ENCODE results near the gene AP4M1.

The AP4M1 gene

DNA sequence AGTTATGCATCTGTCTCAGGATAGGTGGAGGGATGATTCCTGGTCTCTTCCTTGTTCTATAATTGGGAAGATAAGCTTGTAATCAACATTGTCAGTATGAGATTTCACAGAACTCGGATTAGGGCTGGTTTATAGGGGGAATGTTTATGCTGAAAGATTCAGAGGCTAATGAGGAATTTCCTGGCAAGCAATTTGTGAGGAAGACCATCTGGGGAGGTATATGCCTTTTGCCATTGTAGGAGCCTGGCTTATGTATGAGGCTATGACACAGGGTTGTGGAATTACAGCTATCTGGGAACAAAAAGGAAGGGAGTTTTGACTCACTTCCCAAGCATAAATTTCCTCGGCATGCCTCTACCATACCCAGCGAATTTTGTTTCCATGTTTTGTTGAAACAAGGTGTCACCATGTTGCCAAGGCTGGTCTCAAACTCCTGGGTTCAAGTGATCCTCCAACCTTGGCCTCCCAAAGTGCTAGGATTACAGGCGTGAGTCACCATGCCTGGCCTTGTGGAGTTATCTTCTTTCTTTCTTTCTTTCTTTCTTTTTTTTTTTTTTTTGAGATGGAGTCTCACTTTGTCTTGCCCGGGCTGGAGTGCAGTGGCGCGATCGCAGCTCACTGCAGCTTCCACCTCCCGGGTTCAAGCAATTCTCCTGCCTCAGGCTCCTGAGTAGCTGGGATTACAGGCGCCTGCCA, 14.2 kb upstream of the AP4M1 start:
- DNase-seq (ENCODE audit: low read depth in 3 of 3): no peak

DNA sequence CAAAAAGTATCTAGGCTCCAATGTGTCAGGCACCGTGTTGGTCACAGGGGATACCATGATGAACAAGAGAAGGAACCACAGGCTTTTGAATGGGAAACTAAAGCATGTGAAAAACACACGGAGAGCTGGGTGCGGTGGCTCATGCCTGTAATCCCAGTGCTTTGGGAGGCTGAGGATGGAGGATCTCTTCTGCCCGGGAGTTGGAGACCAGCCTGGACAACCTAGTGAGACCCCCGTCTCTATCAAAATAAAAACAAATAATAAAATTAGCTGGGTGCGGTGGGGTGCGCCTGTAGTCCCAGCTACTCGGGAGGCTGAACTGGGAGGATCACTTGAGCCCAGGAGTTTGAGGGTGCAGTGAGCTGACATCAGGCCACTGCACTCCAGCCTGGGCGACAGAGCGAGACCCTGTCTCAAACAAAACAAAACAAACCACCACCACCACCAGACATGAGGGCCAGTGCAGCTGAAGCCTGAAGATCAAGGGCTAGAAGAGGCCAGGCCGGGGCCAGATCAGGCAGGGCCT, 13.3 kb upstream of the AP4M1 start:
- no peak for DNase-seq (ENCODE audit: low read depth in 3 of 3)

DNA sequence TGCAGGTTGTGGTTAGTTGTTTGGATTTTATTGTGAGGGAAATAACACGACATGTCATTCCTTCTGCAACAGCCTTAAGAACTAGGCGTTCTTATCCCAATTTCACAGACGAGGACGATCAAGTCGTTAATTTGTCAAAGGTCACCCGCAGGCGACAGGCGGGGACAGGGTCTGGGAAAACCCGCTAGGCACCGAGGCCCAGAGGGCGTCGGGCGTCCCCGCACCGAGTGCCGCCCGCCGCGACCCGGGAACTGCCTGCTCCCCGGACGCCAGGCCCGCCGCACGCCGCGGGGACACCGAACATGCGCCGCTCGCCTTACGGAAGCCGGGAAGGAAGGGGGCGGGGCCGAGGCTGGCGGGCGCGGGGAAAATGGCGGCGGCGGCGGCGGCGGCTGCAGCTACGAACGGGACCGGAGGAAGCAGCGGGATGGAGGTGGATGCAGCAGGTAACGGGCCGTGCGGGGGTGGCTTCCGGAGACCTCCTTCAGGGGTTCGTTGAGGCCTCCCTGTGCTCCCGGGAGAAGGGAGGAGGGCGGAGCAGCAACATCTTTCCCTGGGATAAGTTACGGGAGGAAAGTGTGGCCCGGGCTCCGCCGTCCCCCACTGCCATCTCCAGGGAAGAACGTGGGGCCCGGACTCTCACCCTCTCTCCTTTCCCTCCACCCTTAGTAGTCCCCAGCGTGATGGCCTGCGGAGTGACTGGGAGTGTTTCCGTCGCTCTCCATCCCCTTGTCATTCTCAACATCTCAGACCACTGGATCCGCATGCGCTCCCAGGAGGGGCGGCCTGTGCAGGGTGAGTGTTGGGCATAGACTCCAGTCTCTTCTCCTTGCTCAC, 12.6 kb upstream of the AP4M1 start, which contains the start of gene COPS6:
TSS of gene COPS6 (plus strand) at position 349 of the 837 bp plus-strand sequence. CDS start at position 371, 22 bp downstream.
- peak; percentile 78 to 87 (median 82) for DNase-seq (ENCODE audit: low read depth in 3 of 3)

DNA sequence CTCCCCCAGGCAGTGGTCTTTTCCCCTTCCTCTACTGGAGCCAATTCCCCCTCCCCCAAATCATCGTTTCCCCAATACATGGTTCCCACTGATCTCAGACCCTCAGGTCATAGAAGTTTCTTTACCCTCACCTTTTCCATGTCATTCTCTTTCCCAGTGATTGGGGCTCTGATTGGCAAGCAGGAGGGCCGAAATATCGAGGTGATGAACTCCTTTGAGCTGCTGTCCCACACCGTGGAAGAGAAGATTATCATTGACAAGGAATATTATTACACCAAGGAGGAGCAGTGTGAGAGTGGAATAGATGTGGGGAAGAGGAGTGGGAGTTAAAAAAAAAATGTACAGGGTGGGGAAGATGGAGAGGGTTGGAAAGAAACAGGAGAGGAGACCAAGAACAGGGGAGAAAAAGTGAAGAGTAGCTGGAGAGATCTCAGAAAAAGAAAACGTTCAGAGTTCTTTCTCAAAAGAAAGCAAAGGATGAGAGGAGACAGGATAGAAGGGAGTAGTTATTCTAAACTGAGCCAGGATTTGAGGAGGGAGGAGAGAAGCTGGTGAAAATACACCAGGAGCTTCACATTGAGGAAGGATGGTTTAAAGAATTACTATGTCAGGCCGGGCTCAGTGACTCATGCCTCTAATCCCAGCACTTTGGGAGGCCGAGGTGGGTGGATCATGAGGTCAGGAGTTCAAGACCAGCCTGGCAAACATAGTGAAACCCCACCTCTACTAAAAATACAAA, 11.8 kb upstream of the AP4M1 start:
- DNase-seq (ENCODE audit: low read depth in 3 of 3): no peak

DNA sequence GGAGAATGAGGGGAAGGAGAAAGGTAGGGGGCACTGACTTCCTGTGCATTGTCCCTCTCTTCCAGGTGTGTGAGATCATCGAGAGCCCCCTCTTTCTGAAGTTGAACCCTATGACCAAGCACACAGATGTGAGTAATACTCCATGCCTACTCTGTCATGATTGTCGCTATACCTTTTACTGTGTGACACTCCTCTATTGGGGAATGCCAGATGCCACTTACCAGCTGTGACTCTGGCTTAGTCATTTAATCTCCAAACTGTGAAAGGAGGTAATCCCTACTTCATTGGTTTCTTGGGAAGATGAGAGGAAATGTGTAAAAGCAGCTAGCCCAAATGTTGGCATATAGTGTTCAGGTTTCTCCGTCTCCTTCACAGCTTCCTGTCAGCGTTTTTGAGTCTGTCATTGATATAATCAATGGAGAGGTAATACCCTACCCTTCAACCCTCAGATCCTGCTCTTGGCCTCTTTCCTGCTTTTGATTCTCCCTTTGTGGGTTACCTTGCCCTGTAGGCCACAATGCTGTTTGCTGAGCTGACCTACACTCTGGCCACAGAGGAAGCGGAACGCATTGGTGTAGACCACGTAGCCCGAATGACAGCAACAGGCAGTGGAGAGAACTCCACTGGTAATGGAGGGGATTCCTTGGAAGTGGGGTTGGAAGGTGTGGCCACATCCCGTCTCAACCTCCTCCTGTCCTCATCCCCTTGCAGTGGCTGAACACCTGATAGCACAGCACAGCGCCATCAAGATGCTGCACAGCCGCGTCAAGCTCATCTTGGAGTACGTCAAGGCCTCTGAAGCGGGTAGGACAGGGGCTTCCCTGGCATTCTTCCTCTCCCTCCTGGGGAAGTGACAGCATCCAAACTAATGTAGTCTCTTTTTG, 10.7 kb upstream of the AP4M1 start:
- DNase-seq (ENCODE audit: low read depth in 3 of 3): no peak

DNA sequence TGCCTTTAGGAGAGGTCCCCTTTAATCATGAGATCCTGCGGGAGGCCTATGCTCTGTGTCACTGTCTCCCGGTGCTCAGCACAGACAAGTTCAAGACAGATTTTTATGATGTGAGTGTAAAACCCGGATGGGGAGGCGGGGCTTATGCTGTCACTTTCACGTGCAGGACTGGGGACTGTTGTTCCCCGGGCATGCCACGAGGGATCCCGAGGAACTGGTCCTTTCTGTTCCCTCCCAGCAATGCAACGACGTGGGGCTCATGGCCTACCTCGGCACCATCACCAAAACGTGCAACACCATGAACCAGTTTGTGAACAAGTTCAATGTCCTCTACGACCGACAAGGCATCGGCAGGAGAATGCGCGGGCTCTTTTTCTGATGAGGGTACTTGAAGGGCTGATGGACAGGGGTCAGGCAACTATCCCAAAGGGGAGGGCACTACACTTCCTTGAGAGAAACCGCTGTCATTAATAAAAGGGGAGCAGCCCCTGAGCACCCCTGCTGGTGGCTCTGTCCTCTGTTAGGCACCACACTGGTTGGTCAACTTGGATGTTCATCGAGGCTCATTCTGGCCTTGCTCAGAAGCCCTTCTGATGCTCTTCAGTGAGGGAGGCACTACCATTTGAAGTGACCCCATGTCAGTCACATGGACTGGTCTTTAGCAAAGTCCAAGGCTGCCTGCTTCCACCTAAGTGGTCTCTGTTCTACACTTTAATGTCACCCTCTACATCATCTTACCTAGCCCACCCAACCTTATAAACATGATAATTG, 9.8 kb upstream of the AP4M1 start:
- no peak for DNase-seq (ENCODE audit: low read depth in 3 of 3)

DNA sequence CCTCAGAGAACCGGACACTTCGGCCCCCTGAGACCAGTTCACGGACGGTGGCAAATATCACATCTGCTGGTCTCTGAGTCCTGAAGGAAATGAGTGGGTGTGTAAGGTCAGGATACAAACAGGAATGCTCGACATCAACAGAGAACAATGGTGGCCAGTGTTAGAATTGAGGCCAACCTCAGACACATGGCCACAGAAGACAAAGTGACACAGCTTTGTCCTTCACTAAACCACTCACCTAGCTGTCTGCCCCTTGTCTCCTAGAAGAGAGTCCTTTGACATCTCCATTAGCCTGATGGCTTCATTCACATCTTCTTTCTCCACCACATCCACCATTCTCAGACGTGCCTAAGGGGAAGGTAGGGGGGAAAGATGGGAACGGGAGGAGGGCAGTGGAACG, 8.4 kb upstream of the AP4M1 start:
- DNase-seq (ENCODE audit: low read depth in 3 of 3): no peak

DNA sequence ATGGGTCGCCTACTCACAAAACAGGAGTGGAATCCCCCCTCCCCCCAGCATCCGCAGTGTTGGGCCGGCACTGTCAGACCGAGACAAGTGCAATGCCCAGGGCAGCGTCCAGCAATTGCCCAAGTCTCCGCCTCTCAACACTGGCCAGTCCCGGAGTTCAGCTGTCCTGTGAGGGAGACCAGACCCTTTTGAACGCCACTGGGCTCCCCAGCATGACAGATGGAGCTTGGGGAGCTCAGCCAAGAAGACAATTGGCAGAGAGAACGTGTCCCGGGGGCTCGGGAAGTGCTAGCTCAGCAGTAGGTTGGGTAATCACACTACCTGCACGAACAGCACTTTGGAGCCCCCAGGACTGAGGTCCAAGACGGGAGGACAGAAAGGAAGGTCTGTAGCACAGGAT, 7.9 kb upstream of the AP4M1 start:
- no peak for DNase-seq (ENCODE audit: low read depth in 3 of 3)

DNA sequence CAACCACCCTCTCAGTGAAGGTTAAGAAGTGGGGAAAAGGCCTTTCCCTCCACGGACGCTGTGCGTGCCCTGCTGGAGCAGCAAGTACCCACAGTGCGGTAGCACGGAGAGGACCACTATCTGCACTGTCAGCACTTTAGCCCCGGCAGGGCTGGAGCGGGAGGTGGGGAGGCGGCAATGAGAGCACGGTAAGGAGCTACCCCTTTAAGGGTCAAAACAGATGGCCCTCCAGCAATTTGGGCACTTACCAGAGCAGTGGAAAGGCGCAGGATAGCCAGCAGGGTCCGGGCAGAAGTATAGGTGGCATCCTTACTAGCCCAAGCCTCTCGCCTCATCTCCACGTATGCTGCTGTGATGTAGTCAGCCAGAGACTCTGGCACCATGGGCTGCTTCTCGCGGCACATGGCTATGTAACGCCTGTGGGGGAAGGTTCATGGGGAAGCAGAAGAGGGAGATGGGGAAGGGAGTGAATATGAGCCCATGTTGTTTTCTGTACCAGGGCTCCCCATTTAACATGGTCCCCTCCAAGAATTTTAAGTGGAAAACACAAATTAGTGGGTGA, 7.4 kb upstream of the AP4M1 start:
- DNase-seq (ENCODE audit: low read depth in 3 of 3): no peak

DNA sequence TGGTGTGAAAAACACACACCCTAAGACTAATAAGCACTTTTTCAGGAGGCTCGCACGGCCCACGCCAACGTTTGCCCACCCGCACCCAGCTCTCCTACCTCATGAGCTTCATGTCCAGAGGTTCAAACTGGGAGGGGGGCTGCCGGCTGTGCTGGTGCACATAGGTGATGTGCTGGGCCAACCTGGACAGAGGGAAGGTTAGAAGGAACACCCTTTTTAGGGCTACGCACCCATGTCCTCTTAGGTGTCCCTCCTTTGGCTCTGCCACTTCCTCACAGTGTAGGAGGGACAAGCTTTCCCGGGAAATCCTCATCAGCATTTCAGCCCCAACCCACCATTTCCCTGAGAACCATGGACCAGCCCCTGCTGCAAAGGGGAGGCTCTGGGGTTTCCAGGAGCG, 6.2 kb upstream of the AP4M1 start:
- DNase-seq (ENCODE audit: low read depth in 3 of 3): no peak

DNA sequence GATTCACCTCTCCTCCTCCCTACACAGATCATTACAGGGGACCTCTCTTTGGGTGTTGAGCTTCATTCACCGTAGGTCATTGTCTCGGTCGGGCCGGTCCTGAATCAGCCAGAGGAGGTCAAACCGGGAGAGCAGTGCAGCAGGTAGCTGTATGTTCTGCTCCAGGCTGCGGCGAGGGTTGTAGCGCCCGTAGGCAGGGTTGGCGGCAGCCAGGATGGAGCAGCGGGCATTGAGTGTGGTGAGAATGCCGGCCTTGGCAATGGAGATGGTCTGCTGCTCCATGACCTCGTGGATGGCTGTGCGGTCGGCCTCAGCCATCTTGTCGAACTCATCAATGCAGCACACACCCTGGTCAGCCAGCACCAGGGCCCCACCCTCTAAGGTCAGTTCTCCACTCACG, 5.7 kb upstream of the AP4M1 start:
- DNase-seq (ENCODE audit: low read depth in 3 of 3): no peak

DNA sequence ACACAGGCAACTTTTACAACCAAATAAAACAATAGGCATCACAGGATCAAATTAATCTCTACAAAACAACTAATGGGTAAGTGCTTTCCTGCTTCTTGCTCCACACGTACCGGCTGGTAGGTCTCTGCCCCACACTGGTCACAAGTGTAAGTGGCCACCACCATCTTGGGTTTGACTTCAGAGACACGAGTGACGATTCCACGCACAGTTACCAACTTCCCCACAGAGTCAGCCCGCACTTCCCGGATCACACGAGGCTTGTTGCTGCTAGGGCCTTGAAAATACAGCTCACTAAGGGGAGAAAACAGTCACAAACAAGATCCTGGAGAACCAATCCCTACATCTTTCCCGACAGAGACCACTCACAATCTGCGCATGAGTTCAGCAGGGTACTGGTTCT, 2.5 kb upstream of the AP4M1 start:
- DNase-seq (ENCODE audit: low read depth in 3 of 3): no peak

DNA sequence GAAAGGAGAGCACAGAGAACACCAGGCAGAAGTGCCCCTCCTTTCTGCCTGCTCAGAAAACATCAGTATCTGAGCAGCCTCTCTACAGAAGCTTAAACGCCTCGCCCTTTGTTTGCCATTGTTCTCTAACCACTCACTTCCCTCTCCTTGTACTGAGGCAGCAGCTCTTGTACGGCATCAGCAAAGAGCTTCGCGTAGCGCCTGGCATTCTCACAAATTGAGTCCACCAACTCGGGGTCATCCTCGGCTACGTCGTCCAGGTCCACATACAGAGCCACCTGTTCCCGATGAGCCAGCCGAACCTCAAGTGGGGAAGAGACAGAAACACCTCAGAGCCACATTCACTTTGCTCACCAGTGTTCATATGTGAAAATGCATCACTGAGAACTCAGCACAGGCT, 2.0 kb upstream of the AP4M1 start:
- DNase-seq (ENCODE audit: low read depth in 3 of 3): no peak

DNA sequence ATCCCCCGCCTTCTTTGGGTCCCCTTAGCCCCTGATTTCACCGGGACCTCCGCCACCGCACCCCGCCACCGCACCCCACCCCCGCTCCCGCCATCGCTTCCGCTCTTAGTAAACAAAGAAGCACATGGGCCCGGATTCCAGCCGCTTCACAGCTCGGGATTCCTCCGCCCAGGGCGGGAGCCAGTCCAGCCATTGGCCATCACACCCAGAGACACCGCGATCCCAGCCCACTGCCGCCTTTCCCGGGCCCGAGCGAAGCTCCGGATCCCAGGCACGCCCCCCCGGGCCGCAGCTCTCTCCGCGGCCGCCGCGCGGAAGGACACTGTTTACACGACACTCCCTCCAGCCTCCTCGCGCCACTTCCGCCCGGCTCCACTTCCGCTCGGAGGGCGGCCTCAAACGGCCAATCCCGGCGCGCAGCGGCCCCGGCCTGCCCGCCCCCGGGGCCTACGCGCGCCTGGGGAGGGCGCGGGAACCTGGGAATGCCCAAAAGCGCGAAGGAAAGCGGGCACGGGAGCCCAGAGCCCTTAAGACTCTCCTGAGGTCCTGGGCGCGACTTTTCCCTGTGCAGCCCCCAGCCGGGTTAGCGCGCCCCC, 925 bp upstream of the AP4M1 start:
- peak; percentile 68 to 84 (median 74) for DNase-seq (ENCODE audit: low read depth in 3 of 3)

DNA sequence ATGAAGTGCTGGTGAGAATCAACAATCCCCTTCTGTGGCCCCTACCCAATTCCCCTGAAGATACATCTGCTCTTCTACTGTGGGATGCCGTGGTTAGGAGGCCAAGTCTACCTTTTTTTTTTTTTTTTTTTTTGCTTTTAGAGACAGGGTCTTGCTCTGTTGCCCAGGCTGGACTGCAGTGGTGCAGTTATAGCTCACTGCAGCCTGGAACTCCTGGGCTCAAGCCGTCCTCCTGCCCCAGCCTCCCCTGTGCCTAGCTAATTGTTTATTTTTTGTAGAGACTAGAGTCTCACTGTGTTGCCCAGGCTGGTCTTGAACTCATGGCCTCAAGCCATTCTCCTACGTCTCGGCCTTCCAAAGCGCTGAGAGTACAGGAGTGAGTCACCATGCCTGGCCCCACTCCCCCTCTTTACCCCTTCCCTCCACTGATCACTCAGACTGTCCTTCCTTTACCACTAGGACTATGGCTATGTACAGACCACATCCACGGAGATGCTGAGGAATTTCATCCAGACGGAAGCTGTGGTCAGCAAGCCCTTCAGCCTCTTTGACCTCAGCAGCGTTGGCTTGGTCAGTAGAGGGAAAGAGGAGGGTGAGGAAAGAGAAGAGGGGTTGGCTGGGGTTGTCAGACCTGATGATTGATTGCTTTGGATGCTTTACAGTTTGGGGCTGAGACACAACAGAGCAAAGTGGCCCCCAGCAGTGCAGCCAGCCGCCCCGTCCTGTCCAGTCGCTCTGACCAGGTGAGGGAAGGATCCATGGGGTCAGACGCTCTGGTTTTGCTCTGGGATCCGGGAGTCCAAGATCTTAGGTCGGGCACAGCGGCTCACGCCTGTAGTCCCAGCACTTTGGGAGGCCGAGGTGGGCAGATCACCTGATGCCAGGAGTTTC, 1.8 kb downstream of the AP4M1 start:
- no peak for DNase-seq (ENCODE audit: low read depth in 3 of 3)

DNA sequence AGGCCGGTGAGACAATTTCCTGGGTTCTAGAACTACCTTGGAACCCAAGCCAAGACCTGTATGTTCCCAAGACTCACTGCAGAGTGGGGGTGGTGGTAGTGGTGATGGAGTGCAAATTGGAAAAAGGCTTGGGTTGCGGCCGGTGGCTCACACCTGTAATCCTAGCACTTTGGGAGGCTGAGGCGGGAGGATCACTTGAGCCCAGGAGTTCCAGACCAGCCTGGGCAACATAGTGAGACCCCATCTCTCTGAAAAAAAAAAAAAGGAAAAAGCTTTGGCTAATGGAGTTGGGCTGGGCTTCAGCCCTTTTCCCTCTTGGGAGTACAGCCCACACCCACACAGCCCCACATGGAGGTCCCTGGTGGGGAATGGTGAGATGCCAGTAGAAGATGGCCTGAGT, 4.1 kb downstream of the AP4M1 start:
- DNase-seq (ENCODE audit: low read depth in 3 of 3): no peak

DNA sequence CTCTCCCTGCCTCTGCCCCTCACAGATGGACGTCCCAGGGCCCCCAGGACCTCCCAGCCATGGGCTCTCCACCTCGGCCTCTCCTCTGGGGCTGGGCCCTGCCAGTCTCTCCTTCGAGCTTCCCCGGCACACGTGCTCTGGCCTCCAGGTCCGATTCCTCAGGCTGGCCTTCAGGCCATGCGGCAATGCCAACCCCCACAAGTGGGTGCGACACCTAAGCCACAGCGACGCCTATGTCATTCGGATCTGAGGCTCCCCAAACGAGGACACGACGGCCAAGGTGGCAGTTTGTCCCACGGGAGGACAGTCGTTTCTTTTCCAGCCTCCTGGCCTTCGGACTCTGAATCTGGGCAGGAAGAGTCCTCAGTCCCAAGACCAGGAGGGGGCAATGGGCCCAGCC, 5.2 kb downstream of the AP4M1 start:
- DNase-seq (ENCODE audit: low read depth in 3 of 3): no peak

DNA sequence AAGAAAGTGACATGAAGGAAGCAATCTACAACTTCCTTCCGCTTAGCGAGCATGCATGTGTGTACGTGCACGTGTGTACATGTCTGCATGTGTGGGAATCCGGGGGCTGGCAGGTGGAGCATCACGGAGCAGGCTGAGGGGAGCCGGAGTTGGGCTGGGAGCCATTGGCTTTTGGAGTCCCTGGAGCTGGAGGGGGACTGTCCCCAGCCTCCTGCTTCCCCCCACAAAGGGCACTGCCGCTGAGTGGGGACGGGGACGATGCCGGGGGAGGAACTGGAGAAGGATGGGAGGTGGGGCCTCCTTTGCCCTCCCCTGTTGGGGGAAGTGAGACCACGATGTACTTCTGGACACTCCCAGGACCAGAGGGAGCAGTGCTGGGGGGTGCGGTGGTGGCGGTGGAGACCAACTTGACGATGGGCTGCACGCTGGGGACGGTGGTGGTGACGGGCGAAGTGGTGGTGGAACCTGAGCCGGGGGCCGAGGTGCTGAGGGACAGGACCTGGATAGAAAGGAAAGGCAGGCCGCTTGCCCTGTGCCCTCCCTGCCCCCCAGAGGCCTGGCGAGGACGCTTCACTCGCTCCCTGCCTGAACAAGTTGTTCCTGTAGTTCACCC, 5.8 kb downstream of the AP4M1 start:
- no peak for DNase-seq (ENCODE audit: low read depth in 3 of 3)

All from stimulated activated CD4-positive, alpha-beta T cell treated with anti-CD3 and anti-CD28 coated beads, TNF-alpha, amount 100 ng/mL, for 24 hours (primary cell).